HCT116 (cell line): Measurements from ENCODE around the gene PARG. TPM values are rescaled to one million over a fixed set of nuclear protein-coding genes. Genes with fewer than 3 reads are reported as not detected.
"Not testable (repeated sequence)": the region's sequence is repeated elsewhere in the genome, so short reads cannot be mapped to it uniquely, and the experiment has no call there.

Experiments used
- ATAC-seq: fragments of 200-7000 bp; cut with Tn5 transposase; 2 replicates; pipeline ENCODE4 v1.9.1; 2020; ENCODE audit warnings: mild to moderate bottlenecking, moderate library complexity
- BruUV-seq: library from RNA; stranded (reverse); fragments of 400-500 nt; replicated peaks from 2 replicates; lab custom pipeline; 2021; lab: Mats Ljungman, UMichigan
- CTCF ChIA-PET: fragments of 300-600 bp; sonication (Branson Sonifier 250); formaldehyde crosslinking; loops from one replicate; lab custom pipeline; 2021; ENCODE audit warnings: antibody characterized with exemption; lab: Charles Lee
- POLR2A ChIA-PET: fragments of 300-600, 350-600 bp; sonication (Branson Sonifier 250); formaldehyde crosslinking; loops from one replicate; lab custom pipeline; 2021; ENCODE audit warnings: antibody characterized with exemption; lab: Charles Lee
- RAD21 ChIA-PET, 2 experiments: fragments of 300-600 bp; sonication (Branson Sonifier 250); formaldehyde crosslinking; loops; one replicate each; lab custom pipeline; 2023; ENCODE audit warnings: low total read pairs in 2 of 2; ENCODE audit not compliant: uncharacterized antibody in 2 of 2, unreplicated experiment in 2 of 2, low non-redundant PET in 1 of 2; lab: Charles Lee
- DNase-seq: peaks from one replicate; pipeline ENCODE4 v3.0.0-alpha.2; 2010; ENCODE audit warnings: low read depth, low spot score
- H2AFZ ChIP-seq: fragments of 200-600 bp; shearing (Covaris generic), sonication (generic); 2 replicates; pipeline ENCODE4 v1.6.1; 2017; ENCODE audit warnings: low read depth, mixed run types, mixed read lengths, antibody characterized with exemption, low read length; ENCODE audit not compliant: poor library complexity, severe bottlenecking
- H3K27ac ChIP-seq: 2 replicates; pipeline ENCODE4 v1.5.1; 2012; ENCODE audit warnings: low read depth, low read length
- H3K27me3 ChIP-seq: fragments of 200-600 bp; sonication (generic); 2 replicates; pipeline ENCODE4 v1.6.1; 2016; ENCODE audit warnings: mixed run types, low read length, mixed read lengths; ENCODE audit not compliant: insufficient read depth
- H3K36me3 ChIP-seq, 2 experiments: fragments of 200-500 bp in 1 of 2; fragments of 200-600 bp in 1 of 2; sonication (Bioruptor generic) in 1 of 2; sonication (generic) in 1 of 2; 2 replicates each; pipeline versions ENCODE4 v1.5.1 to v1.6.1; 2014 to 2016; ENCODE audit warnings: low read length in 2 of 2, inconsistent platforms in 1 of 2, mixed read lengths in 1 of 2, mixed run types in 1 of 2; ENCODE audit not compliant: insufficient read depth in 2 of 2, control insufficient read depth in 1 of 2
- H3K4me1 ChIP-seq, 2 experiments: fragments of 200-600 bp in 1 of 2; sonication (generic) in 1 of 2; 2 replicates each; pipeline versions ENCODE4 v1.5.1 to v1.6.1; 2012 to 2017; ENCODE audit warnings: low read length in 2 of 2, inconsistent platforms in 1 of 2, mild to moderate bottlenecking in 1 of 2, mixed read lengths in 1 of 2, mixed run types in 1 of 2, moderate library complexity in 1 of 2; ENCODE audit not compliant: insufficient read depth in 2 of 2, control insufficient read depth in 1 of 2
- H3K4me2 ChIP-seq: fragments of 200-600 bp; sonication (generic); 2 replicates; pipeline ENCODE4 v1.6.1; 2017; ENCODE audit warnings: mixed run types, low read length, mixed read lengths
- H3K4me3 ChIP-seq, 2 experiments: fragments of 200-600 bp in 1 of 2; sonication (generic) in 1 of 2; replicated peaks in 1 of 2; 2 replicates each; pipeline ENCODE4 v1.5.1; 2011 to 2016; ENCODE audit warnings: low read length in 2 of 2, control low read depth in 1 of 2, low read depth in 1 of 2, mild to moderate bottlenecking in 1 of 2, mixed read lengths in 1 of 2, mixed run types in 1 of 2
- H3K79me2 ChIP-seq: fragments of 200-600 bp; sonication (generic); 2 replicates; pipeline ENCODE4 v1.6.1; 2017; ENCODE audit warnings: mild to moderate bottlenecking, mixed run types, low read length, moderate library complexity, mixed read lengths; ENCODE audit not compliant: insufficient read depth
- H3K9ac ChIP-seq: fragments of 200-600 bp; sonication (generic); 2 replicates; pipeline ENCODE4 v1.6.1; 2016; ENCODE audit warnings: low read length, mixed read lengths
- H3K9me2 ChIP-seq: fragments of 200-600 bp; sonication (generic), shearing (Covaris generic); 2 replicates; pipeline ENCODE4 v1.6.1; 2017; ENCODE audit warnings: mixed run types, mild to moderate bottlenecking, moderate library complexity; ENCODE audit not compliant: insufficient read depth
- H3K9me3 ChIP-seq, 2 experiments: fragments of 200-500 bp in 1 of 2; fragments of 200-600 bp in 1 of 2; sonication (Bioruptor generic) in 1 of 2; sonication (generic) in 1 of 2; 2 replicates each; pipeline ENCODE4 v1.6.1; 2014 to 2017; ENCODE audit warnings: low read length in 2 of 2, mixed read lengths in 2 of 2, inconsistent platforms in 1 of 2, low read depth in 1 of 2, mild to moderate bottlenecking in 1 of 2, mixed run types in 1 of 2, moderate library complexity in 1 of 2; ENCODE audit not compliant: control insufficient read depth in 1 of 2, insufficient read depth in 1 of 2
- H4K20me1 ChIP-seq: fragments of 200-600 bp; sonication (generic), shearing (Covaris generic); 2 replicates; pipeline ENCODE4 v1.6.1; 2017; ENCODE audit warnings: mixed run types, mild to moderate bottlenecking, moderate library complexity; ENCODE audit not compliant: insufficient read depth
- intact Hi-C: fragments of 100-400 bp; cut with micrococcal nuclease; formaldehyde crosslinking; loops from 2 replicates; pipeline ENCODE4 v1.10.0; 2022
- total RNA-seq: library from RNA; stranded (reverse); gene quantifications from one replicate; pipeline ENCODE4 v1.2.1, GENCODE V29; 2021; ENCODE audit not compliant: unreplicated experiment

Gene PARG
- total RNA-seq, 1 experiment from 2014 or later = 30.4 TPM

DNA sequence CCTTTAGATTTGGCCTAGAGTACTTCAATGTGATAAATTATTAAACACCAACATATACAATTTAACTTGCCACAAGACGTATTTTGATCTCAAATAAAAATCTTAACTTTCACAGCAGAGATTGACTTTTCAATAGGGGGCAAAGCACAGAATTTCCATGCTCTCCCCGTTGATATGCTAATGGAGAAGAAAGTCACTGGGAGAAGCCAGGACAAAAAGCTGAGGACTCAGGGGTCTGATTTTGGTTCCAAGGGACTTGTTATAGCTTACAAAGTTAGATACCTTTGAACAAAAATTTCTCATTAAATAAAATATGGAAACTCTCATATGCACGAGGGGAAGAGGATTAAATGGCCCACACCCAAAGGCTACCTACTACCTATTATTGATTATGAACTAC, 59.5 kb downstream of the PARG start:
- H2AFZ ChIP-seq, DNase-seq, H3K79me2 ChIP-seq, H3K36me3 ChIP-seq, H3K4me3 ChIP-seq, H3K9me2 ChIP-seq, RAD21 ChIA-PET, POLR2A ChIA-PET, BruUV-seq, H3K4me2 ChIP-seq, H3K27ac ChIP-seq, H4K20me1 ChIP-seq, H3K4me1 ChIP-seq, H3K9me3 ChIP-seq, intact Hi-C loops, H3K27me3 ChIP-seq, ATAC-seq, CTCF ChIA-PET, H3K9ac ChIP-seq: not testable (repeated sequence)

DNA sequence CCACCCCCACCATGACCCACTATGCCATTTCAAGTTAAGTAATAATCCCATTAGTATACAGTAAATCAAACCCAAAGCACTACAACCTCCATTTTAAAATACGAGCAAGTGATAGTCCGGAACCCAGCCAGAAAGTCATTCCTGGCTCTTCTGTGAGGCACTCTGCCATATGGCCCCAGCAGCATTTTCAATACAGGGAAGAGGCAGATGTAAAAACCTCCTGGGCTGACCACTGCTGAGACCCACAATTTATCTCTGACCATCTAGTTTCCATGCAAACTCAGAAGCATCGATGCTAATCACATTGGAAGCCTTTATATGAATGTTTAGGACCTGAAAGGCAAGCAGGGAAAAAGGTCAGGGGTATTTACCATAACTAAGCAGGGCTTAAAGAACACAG, 69.1 kb downstream of the PARG start:
- H3K9ac ChIP-seq, H3K4me3 ChIP-seq, H3K79me2 ChIP-seq, ATAC-seq, RAD21 ChIA-PET, H3K27me3 ChIP-seq, H3K36me3 ChIP-seq, CTCF ChIA-PET, H2AFZ ChIP-seq, POLR2A ChIA-PET, H3K9me2 ChIP-seq, H3K9me3 ChIP-seq, H4K20me1 ChIP-seq, intact Hi-C loops, H3K27ac ChIP-seq, H3K4me1 ChIP-seq, DNase-seq, BruUV-seq, H3K4me2 ChIP-seq: not testable (repeated sequence)

DNA sequence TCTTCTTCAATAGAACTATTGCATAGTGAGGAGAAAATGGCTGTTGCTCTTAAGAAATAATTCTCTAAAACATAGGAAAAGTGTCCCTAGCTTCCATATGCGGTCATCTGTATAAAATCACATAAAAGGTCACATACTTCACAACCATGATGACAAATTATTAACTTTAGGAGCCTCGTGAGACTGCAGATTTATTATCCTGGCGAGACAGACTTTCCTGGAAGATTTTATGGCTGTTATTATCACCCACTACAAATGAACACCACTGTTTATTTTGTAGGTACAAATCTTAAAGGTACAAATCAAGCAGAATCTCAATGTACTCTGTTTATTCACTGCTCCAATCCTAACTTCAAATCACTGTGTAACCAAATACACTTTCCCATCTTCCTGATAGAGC, 70.4 kb downstream of the PARG start:
- H3K9ac ChIP-seq, H2AFZ ChIP-seq, RAD21 ChIA-PET, H3K79me2 ChIP-seq, H3K9me2 ChIP-seq, H3K4me1 ChIP-seq, POLR2A ChIA-PET, H4K20me1 ChIP-seq, DNase-seq, H3K36me3 ChIP-seq, intact Hi-C loops, H3K27ac ChIP-seq, ATAC-seq, H3K9me3 ChIP-seq, BruUV-seq, H3K4me2 ChIP-seq, H3K27me3 ChIP-seq, H3K4me3 ChIP-seq, CTCF ChIA-PET: not testable (repeated sequence)

DNA sequence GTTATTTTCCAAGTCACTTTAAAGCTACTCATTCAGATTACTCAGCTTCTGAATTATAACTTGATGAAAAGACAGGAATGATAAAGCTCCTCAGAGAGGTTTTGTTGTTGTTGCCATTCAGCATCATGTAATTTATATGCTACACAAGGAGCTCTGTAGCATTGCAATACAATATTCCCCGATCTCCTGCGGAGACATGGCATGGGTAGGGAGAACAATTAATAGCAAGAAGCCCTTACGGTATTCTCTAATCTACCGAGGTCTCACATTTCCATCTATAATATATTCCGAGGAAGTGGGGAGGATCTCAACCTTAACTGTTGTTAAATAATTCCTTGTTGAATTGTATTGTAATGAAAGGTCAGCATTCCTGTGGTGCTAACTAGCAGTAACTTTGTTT, 81.9 kb downstream of the PARG start:
- BruUV-seq, CTCF ChIA-PET, H4K20me1 ChIP-seq, H3K27ac ChIP-seq, H3K79me2 ChIP-seq, POLR2A ChIA-PET, ATAC-seq, RAD21 ChIA-PET, intact Hi-C loops, H3K4me2 ChIP-seq, H3K9me3 ChIP-seq, DNase-seq, H3K27me3 ChIP-seq, H2AFZ ChIP-seq, H3K36me3 ChIP-seq, H3K9ac ChIP-seq, H3K9me2 ChIP-seq, H3K4me1 ChIP-seq, H3K4me3 ChIP-seq: not testable (repeated sequence)
